Right renal cortex interstitium (tissue), 3 donors: Measurements from ENCODE around the gene CPNE8. TPM values are rescaled to one million over a fixed set of nuclear protein-coding genes. Genes with fewer than 3 reads are reported as not detected.

Experiments
- DNase-seq, 3 donors: peaks; one replicate each; pipeline ENCODE4 v3.0.0-alpha.2; 2013; ENCODE audit warnings: low read depth in 3 of 3, low spot score in 2 of 3
- polyA plus RNA-seq, 3 donors: library from polyadenylated mRNA; unstranded; fragments of 120-200 nt; gene quantifications; one replicate each; pipeline ENCODE4 v1.2.1, GENCODE V29; 2013; ENCODE audit not compliant: insufficient read length in 3 of 3

Gene CPNE8
- polyA plus RNA-seq, 3 donors, result 11.1 to 14.1 (median 13.7) TPM

- DNase-seq, result no peak
Observed at GRCh38 chr12:38838056-38838850, 67.1 kb downstream of the CPNE8 start.

- DNase-seq, result no peak
Observed at GRCh38 chr12:38831715-38832114, 73.7 kb downstream of the CPNE8 start.

- DNase-seq, result no peak
Observed at GRCh38 chr12:38825006-38825405, 80.4 kb downstream of the CPNE8 start.

DNA sequence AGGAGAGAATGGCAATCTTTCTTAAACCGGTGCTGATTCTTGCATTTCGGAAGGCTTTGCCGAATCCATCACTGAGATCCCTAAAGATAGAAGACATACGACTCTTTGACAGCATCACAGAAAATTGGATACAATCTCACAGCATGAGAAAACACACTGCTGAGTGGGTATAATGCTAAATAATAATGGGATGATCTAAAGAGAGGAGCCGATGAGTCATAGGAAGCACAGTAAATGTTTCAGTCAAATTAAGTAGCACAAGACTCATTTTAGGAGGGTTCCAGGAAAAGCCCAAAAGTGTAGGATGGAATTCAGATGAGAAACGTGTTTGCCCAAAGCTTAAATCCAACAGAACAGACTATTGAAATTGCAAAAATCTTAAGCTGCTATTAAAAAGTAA is 81.7 kb downstream of the CPNE8 start:
- no peak for DNase-seq

DNA sequence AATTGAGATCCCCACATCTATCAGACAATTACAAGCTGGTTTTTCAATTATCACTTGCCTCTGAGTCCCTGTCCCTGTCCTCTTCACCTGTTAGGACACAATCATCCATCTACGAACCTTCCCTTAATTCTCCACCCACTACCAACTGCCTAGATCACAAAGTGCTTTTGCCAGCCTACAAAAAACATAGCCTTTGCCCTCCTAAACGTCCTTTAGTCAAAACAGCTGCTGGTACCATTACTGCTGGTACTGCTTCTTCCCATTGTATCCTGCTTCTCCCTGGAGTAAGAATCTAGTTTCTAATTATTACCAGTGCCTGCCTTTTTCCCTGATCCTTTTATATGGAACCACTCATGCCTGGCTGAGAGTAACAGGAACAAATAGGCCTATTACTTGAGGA is 82.1 kb downstream of the CPNE8 start:
- no peak for DNase-seq

GRCh38 chr12:38817942-38818341 is 87.4 kb downstream of the CPNE8 start:
- no peak for DNase-seq

- no peak for DNase-seq
Observed at GRCh38 chr12:38813923-38814322, 91.5 kb downstream of the CPNE8 start.

DNA sequence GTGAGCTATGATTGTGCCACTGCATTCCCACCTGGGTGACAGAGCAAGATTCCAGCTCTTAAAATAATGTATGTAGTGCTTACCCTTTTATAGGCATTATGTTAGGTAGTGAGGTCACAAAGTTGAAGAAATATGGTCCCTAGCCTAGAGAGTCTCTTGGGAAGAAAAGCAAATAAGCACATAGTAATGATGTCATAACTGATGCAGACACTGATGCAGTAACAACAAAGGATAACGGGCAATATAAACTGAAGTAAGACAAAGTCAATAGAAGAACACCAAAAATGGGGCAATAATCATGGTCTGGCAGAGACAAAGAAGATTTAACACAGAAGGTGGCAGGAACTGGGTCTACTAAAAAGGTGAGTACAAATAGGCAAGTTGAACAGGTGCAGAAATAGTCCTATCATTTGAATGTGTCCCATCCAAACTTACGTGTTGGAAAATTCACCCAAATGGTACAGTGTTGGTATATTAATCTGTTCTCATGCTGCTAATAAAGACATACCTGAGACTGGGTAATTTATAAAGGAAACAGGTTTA is 93.5 kb downstream of the CPNE8 start:
- DNase-seq, result no peak

DNA sequence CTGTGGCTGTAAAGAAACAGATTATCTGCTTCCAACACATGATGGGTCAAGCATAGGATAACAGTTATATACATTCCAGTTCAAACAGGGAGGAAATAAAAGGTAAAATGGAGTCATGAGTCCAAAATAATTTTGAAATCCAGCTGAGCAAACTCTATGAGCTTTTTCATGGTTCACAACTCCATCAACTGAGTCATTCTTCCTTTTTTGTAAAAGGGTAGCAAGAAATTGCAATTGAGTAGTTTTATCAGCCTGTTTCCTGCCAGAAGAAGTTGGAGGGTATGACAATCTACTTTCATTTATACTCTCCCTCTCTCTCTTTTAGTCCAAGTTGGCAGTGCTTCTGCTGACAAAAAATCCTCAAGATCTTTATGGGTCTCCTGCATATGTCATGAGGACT is 95.6 kb downstream of the CPNE8 start:
- DNase-seq, result no peak

GRCh38 chr12:38788106-38788505 is 117.3 kb downstream of the CPNE8 start:
- DNase-seq, result no peak

GRCh38 chr12:38785381-38785780 is 120.0 kb downstream of the CPNE8 start:
- DNase-seq, result no peak

GRCh38 chr12:38783304-38783703 is 122.1 kb downstream of the CPNE8 start:
- no peak for DNase-seq

DNA sequence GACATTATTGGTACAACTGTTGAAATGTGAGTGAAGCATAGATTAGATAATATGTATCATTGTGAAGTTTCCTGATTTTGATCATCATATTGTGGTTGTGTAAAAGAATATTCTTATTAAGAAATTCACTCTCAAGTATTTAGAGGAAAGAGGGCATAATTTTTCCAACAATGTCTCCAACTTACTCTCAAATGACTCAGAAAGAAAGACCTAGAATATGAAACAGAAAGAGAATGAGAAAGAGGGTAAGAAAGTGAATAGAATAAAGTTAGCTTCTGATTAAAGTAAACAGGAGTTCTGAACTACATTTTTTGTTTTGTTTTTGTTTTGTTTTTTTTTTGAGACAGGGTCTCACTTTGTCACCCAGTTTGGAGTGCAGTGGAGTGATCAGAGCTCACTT is 123.0 kb downstream of the CPNE8 start:
- no peak for DNase-seq

DNA sequence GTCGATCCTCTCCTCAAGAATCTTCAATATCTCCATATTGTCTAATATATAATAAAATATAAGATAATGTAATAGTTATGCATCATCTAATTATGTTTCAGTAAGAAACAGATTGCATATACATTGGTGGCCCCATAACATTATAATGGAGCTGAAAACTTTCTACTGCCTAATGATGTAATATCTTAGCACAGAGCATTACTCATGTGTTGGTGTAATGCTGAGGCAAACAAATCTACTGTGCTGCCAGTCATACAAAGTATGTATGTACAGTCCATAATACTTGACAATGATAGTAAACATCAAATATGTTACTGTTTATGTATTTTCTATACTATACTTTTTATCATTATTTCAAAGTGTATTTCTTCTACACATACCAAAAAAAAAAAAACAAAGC is 128.7 kb downstream of the CPNE8 start:
- no peak for DNase-seq

GRCh38 chr12:38775457-38775856 is 129.9 kb downstream of the CPNE8 start:
- no peak for DNase-seq

DNA sequence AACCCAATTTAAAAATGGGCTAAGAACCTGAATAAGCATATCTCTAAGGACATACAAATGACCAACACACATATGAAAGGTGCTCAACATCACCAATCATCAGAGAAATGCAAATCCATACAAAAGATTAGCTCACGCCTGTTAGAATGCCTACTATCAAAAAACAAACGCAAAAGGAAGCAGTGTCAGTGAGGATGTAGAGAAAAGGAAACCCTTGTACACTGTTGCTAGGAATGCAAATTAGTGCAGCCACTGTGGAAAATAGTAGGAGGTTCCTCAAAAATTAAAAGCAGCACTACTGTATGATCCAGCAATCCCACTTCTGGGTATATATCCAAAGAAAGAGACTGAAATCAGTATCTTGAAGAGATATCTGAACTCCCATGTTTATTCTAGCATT is 133.0 kb downstream of the CPNE8 start:
- DNase-seq, result no peak

DNA sequence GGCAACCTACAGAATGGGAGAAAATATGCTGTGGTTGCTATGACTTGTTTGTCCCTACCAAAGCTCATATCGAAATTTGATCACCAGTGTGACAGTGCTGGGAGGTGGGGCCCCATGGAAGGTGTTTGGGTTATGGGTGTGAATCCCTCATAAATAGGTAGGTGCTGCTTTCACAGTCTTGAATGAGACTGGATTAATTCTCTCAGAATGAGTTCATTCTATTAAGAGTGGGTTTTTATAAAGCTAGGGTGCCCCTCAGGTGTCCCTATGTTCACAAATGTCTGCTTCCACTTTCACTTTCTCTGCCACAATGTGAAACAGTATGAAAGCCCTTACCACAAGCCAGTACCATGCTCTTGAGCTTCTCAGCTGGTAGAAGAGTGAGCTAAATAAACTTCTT is 133.5 kb downstream of the CPNE8 start:
- DNase-seq, result no peak

DNA sequence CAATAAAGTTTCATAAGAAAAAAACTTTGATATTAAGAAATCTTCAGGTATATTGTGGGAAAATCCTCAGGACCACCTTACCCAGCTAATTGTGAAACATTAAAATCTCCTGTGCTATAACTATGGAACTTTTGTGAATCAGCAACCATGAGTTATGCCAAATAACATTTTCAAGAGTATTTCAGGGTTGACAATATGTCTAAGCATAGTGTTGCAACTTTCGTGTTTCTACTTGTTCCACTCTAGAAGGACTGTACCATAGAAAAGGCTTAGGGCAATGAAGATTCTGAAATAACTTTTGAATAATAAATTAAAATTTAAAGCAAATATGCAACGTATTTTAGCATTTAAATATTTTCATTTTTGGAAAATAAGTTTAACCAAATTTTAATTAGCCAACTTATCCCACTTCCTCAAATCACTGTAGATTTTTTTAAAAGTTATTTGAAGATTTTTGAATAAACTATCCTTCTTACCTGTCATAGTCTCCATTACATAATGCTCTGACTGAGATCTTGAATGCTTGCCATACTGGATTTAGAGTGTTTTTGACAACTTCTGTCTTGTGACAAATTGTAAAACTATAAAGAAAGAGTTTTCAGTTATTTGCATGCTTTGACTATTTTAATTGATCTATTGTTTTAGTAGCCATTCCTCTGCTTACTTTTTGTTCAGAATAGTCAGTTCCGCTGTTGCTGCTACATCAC is 143.6 kb downstream of the CPNE8 start:
- no peak for DNase-seq

DNA sequence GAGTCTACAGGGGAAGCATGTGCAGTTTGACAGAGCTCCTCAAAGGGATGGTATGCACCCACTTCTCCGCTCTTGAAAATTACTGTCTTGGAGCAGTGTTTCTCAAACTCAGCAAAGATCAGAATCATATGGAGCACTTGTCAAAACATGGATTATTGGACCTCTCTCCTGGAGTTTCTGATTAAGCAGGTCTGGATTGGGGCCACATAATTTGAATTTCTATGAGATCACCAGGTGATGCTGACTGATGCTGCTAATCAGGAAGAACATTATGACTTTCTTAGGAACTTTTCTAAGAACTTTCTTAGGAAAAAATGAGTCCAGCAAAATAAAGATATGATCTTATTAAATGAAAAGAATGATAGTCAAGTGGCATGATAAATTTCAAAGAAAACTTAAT is 144.3 kb downstream of the CPNE8 start:
- DNase-seq, result no peak

- DNase-seq, result no peak
Observed at GRCh38 chr12:38759621-38760020, 145.8 kb downstream of the CPNE8 start.

DNA sequence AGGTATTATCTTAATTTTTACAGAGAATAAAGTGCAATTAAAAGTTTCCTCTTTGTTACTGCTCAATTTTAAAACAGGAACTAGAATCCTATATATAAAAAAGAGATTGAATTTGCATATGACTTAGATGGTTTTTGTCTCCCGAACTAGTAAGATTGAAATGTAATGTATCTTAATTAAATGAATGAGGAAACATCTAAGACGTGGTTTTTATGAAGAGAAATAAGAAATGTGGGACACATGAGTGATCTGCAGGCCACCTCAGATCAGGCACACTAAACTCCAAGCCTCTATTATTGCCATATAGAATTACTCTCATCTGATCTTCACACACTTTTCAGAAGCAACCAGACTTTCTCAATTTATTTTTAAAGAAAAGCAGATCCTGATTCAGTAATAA is 158.6 kb downstream of the CPNE8 start:
- no peak for DNase-seq

DNA sequence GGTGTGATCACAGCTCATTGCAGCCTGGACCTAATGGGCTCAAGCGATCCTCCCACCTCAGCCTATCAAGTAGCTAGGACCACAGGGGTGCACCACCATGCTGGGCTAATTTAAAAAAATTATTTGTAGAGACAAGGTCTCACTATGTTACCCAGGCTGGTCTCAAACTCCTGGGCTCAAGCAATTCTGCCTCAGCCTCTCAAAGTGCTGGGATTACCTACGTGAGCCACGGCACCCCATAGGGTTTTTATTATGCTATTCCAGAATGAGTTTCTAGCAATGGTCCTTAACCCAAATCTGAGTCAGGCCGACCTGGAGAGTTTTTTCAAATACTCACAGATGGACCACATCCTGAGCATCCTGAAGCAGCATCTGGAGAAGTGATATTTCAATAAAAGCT is 159.8 kb downstream of the CPNE8 start:
- no peak for DNase-seq
